OCI-LY7 (cell line): ENCODE data around the gene CABP7.

Source experiments
- EZH2phosphoT487 ChIP-seq: fragments of 200-600 bp; sonication (generic); IDR thresholded peaks from 2 replicates; pipeline ENCODE4 v1.6.1; 2018; ENCODE audit warnings: low read depth, borderline replicate concordance, mild to moderate bottlenecking, mixed run types, antibody characterized with exemption, low read length, moderate library complexity, mixed read lengths
- TF ChIP-seq, protein P1 (sequence below): fragments of 200-600 bp; sonication (generic); conservative IDR thresholded peaks from 2 replicates; pipeline ENCODE4 v1.5.1; 2014; ENCODE audit warnings: mild to moderate bottlenecking, antibody characterized with exemption, low read length, moderate library complexity, mixed read lengths

DNA sequence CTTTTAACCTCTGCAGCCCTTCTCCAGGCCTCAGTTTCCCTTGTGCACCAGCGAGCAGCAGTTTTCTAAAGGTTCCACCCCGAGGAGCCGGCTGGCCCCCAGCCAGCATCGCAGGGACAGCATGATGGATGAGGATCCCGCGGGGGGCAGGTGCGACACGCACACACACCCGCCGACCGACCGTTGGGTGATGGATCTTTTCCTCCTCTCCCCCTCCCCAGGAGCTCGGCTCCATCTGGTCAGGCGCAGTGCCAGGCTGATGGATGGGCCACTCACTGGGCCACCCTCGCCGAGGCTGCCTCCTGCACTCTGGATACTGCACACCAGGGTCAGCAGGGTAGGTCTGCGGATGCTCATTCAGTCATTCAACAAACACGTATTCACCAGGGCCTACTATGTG is 12.8 kb upstream of the CABP7 start:
- TF ChIP-seq, protein P1, sequence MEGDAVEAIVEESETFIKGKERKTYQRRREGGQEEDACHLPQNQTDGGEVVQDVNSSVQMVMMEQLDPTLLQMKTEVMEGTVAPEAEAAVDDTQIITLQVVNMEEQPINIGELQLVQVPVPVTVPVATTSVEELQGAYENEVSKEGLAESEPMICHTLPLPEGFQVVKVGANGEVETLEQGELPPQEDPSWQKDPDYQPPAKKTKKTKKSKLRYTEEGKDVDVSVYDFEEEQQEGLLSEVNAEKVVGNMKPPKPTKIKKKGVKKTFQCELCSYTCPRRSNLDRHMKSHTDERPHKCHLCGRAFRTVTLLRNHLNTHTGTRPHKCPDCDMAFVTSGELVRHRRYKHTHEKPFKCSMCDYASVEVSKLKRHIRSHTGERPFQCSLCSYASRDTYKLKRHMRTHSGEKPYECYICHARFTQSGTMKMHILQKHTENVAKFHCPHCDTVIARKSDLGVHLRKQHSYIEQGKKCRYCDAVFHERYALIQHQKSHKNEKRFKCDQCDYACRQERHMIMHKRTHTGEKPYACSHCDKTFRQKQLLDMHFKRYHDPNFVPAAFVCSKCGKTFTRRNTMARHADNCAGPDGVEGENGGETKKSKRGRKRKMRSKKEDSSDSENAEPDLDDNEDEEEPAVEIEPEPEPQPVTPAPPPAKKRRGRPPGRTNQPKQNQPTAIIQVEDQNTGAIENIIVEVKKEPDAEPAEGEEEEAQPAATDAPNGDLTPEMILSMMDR, result no peak
- TF ChIP-seq EZH2phosphoT487, result no peak
